Psoas muscle (tissue), 8 donors: ENCODE results near the gene RGL2. TPM values are rescaled to one million over a fixed set of nuclear protein-coding genes. Genes with fewer than 3 reads are reported as not detected.
"Not testable (repeated sequence)": the region's sequence is repeated elsewhere in the genome, so short reads cannot be mapped to it uniquely, and the experiment has no call there.

Source experiments
- ATAC-seq, 4 donors: fragments of 200-7000 bp; cut with Tn5 transposase; one replicate each; pipeline ENCODE4 v1.9.1; 2020; ENCODE audit warnings: moderate library complexity in 3 of 4, mild to moderate bottlenecking in 2 of 4
- DNase-seq, 2 donors: peaks; one replicate each; pipeline ENCODE4 v3.0.0-alpha.2; 2020
- H3K27ac ChIP-seq: fragments of 200-600 bp; one replicate; pipeline ENCODE4 v1.8.0; 2022
- H3K27me3 ChIP-seq, 3 donors: fragments of 200-600 bp in 1 of 3; one replicate each; pipeline versions ENCODE4 v1.6.1 to v1.8.0; 2013 to 2022; ENCODE audit warnings: low read length in 2 of 3, mild to moderate bottlenecking in 2 of 3, moderate library complexity in 1 of 3; ENCODE audit not compliant: insufficient read depth in 3 of 3
- H3K36me3 ChIP-seq, 2 donors: fragments of 200-600 bp in 1 of 2; one replicate each; pipeline versions ENCODE4 v1.6.1 to v1.8.0; 2013 to 2022; ENCODE audit warnings: low read depth in 1 of 2, mild to moderate bottlenecking in 1 of 2, moderate library complexity in 1 of 2; ENCODE audit not compliant: insufficient read depth in 1 of 2
- H3K4me1 ChIP-seq: fragments of 200-600 bp; one replicate; pipeline ENCODE4 v1.8.0; 2022
- H3K4me3 ChIP-seq: fragments of 200-600 bp; one replicate; pipeline ENCODE4 v1.8.0; 2022; ENCODE audit warnings: mild to moderate bottlenecking
- H3K9me3 ChIP-seq: fragments of 200-600 bp; one replicate; pipeline ENCODE4 v1.8.0; 2022
- WGBS, 3 donors: extraction: QIAGEN DNeasy Blood & Tissue Kit; methylation state at CpG; one replicate each; pipeline versions ENCODE4 v1.1.6 to v1.1.7; 2013; 5-methylcytosine and 5-hydroxymethylcytosine counted together
- intact Hi-C, 2 donors: fragments of 100-400 bp; cut with DNase I; formaldehyde crosslinking; loops; one replicate each; pipeline versions ENCODE4 v1.11.0 to v1.14.2; 2022
- polyA plus RNA-seq, 3 donors: library from polyadenylated mRNA; stranded (reverse); fragments of 200-250 nt; gene quantifications; one replicate each; pipeline ENCODE4 v1.2.3, GENCODE V29; 2013
- total RNA-seq, 4 donors: library from RNA; stranded (reverse); fragmentation: NEBNext Ultra II Directional in 2 of 4; extraction: Animal tissue kit (Norgen Biotek cat#: 25700) in 2 of 4; gene quantifications; one replicate each; pipeline versions ENCODE4 v1.2.1 to v1.2.4, GENCODE V29; 2021 to 2023
- TF ChIP-seq, protein P1 (sequence below): fragments of 200-600 bp; IDR thresholded peaks from one replicate; pipeline ENCODE4 v1.8.0; 2022; ENCODE audit warnings: antibody characterized with exemption
- donor health status: healthy with polysubstance abuse.
- donor health status: DM: no; HTN: no; CAD: no; lungs with moderate emphysema.
- donor health status: Bipolar disorder and iron deficiency.
- donor health status: healthy.
- donor health status: DM: yes; HTN: yes; CAD: no.
- donor health status: DM: no; HTN: no; CAD: no.
- donor health status: DM: no; HTN: no; CAD: no.
- donor health status: DM: yes; HTN: yes; CAD: no.

Gene RGL2
- total and polyA plus RNA-seq, 7 donors = 30.5 to 66.1 (median 52.1) TPM

- no peak for DNase-seq
- Histone ChIP-seq H3K4me1 (no peaks in the 10 kb centered on the region), H3K27ac (no peak overlapping the region), H3K27me3 (no peaks in the 10 kb centered on the region), H3K36me3 (no peaks in the 10 kb centered on the region), H3K4me3 (no peak overlapping the region), H3K9me3 (no peaks in the 10 kb centered on the region)
- TF ChIP-seq, protein P1, sequence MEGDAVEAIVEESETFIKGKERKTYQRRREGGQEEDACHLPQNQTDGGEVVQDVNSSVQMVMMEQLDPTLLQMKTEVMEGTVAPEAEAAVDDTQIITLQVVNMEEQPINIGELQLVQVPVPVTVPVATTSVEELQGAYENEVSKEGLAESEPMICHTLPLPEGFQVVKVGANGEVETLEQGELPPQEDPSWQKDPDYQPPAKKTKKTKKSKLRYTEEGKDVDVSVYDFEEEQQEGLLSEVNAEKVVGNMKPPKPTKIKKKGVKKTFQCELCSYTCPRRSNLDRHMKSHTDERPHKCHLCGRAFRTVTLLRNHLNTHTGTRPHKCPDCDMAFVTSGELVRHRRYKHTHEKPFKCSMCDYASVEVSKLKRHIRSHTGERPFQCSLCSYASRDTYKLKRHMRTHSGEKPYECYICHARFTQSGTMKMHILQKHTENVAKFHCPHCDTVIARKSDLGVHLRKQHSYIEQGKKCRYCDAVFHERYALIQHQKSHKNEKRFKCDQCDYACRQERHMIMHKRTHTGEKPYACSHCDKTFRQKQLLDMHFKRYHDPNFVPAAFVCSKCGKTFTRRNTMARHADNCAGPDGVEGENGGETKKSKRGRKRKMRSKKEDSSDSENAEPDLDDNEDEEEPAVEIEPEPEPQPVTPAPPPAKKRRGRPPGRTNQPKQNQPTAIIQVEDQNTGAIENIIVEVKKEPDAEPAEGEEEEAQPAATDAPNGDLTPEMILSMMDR = no peak
- intact Hi-C loops = no loop called here
- ATAC-seq = no peak
- 72 to 83% (median 76%) methylated on average over 6 of the region's 6 CpGs for WGBS, 3 donors
These were observed 45.3 kb upstream of the RGL2 start for GRCh38 chr6:33343953-33344611.

DNA sequence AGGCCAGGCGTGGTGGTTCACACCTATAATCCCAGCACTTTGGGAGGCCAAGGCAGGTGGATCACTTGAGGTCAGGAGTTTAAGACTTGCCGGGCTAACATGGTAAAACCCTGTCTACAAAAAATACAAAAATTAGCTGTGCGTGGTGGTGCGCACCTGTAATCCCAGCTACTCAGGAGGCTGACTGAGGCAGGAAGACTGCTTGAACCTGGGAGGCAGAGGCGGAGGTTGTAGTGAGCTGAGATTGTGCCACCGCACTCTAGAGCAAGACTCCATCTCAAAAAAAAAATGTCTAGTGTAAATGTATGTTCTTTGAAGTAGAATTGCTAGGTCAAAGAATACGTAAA is 44.8 kb upstream of the RGL2 start:
- WGBS, 3 donors = 91 to 95% (median 91%) methylated on average over 7 of the region's 7 CpGs
- H3K9me3 ChIP-seq, ATAC-seq, intact Hi-C loops, H3K4me1 ChIP-seq, H3K4me3 ChIP-seq, H3K36me3 ChIP-seq, H3K27me3 ChIP-seq, DNase-seq, H3K27ac ChIP-seq: not testable (repeated sequence)

DNA sequence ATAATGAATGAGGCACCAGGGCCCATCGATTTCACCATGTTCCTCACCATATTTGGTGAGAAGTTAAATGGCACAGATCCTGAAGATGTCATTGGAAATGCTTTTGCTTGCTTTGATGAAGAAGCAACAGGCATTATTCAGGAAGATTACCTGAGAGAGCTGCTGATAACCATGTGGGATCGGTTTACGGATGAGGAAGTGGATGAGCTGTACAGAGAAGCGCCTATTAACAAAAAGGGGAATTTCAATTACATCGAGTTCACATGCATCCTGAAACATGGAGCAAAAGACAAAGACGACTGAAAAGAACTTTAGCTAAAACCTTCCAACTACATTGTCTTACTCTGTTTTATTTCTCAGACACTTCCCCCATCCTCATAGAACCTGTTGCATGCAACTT is 40.5 kb upstream of the RGL2 start:
- no peaks in the 10 kb centered on the region for H3K27me3 ChIP-seq
- intact Hi-C loops = no loop called here
- no peaks in the 10 kb centered on the region for H3K4me1 ChIP-seq
- 82 to 91% (median 84%) methylated on average over 6 of the region's 6 CpGs for WGBS, 3 donors
- H3K27ac ChIP-seq = no peak overlapping the region
- H3K4me3 ChIP-seq = no peak overlapping the region
- TF ChIP-seq, protein P1 = no peak
- no peaks in the 10 kb centered on the region for H3K36me3 ChIP-seq
- H3K9me3 ChIP-seq = no peaks in the 10 kb centered on the region
- DNase-seq (no peak), ATAC-seq (no peak)

GRCh38 chr6:33336495-33336894 is 37.8 kb upstream of the RGL2 start:
- DNase-seq (no peak), ATAC-seq (no peak)
- intact Hi-C loops = no loop called here
- H3K27ac ChIP-seq = no peak overlapping the region
- H3K27me3 ChIP-seq = no peaks in the 10 kb centered on the region
- H3K9me3 ChIP-seq = no peaks in the 10 kb centered on the region
- TF ChIP-seq, protein P1 = no peak
- no peaks in the 10 kb centered on the region for H3K36me3 ChIP-seq
- no peak overlapping the region for H3K4me3 ChIP-seq
- H3K4me1 ChIP-seq = no peaks in the 10 kb centered on the region
- WGBS, 3 donors = 81 to 85% (median 85%) methylated on average over 3 of the region's 3 CpGs

- no peaks in the 10 kb centered on the region for H3K4me1 ChIP-seq
- H3K4me3 ChIP-seq = no peak overlapping the region
- H3K27me3 ChIP-seq = no peaks in the 10 kb centered on the region
- H3K27ac ChIP-seq = no peak overlapping the region
- H3K9me3 ChIP-seq = no peaks in the 10 kb centered on the region
- intact Hi-C loops = no loop called here
- ATAC-seq = no peak
- TF ChIP-seq, protein P1 = no peak
- 64 to 74% (median 73%) methylated on average over 4 of the region's 4 CpGs for WGBS, 3 donors
- no peak for DNase-seq
- H3K36me3 ChIP-seq = no peaks in the 10 kb centered on the region
These were observed 37.2 kb upstream of the RGL2 start for GRCh38 chr6:33335916-33336315.
